GM21786 (cell line): ENCODE measurements around the gene RAB9B.
"Not testable (repeated sequence)": the region's sequence is repeated elsewhere in the genome, so short reads cannot be mapped to it uniquely, and the experiment has no call there.

Source experiments
- ATAC-seq: cut with Tn5 transposase; IDR thresholded peaks from one replicate; pipeline ENCODE4 v1.9.1; 2021; ENCODE audit not compliant: unreplicated experiment

RAB9B gene, protein sequence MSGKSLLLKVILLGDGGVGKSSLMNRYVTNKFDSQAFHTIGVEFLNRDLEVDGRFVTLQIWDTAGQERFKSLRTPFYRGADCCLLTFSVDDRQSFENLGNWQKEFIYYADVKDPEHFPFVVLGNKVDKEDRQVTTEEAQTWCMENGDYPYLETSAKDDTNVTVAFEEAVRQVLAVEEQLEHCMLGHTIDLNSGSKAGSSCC

GRCh38 chrX:103831803-103832544 is at the start of gene RAB9B:
Gene RAB9B (minus strand): TSS chrX:103832257. CDS start chrX:103825784, 6,473 bp downstream.
- ATAC-seq: peak; percentile 87

DNA sequence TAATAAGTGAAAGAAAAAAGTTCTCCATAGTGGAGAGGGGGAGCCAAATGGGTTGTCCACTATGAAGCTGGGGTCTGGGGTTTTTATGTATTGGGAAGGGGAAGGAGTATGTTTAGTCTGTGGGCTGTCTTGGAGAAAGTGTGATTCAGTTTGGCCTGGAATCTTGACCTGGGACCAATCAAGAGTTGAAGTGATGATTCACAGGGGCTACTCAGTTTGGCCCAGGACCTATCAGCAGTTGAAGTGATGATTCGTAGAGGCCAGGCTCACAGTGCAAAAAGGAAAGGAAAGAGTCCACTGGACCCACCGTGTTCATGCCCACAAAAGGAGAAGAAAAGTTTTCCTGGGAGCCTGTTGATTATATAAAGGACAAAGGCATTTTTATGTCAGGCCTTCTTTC is 47.3 kb upstream of the RAB9B start:
- no peak for ATAC-seq

GRCh38 chrX:103878466-103879122 is 46.5 kb upstream of the RAB9B start:
- no peak for ATAC-seq

- no peak for ATAC-seq
Observed at GRCh38 chrX:103877571-103877970, 45.5 kb upstream of the RAB9B start.

GRCh38 chrX:103864886-103865534 is 33.0 kb upstream of the RAB9B start:
- no peak for ATAC-seq

DNA sequence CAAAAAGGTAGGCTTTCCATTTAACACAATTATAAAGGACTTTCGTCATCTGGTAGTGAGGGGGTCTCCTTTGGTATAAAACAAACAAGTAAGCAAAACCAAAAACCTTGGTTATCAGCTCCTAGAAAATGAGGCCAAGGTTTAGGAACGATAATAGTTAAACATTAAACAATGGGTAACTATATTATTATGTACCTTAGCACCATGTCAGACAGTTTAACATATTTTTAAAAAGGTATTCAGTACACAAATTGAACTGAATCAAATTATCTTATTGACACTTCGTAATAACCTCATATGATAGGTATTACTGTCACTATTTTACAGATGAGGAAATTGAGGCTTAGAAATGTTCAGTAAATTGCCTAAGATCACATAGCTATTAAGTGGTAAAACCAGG is 32.1 kb upstream of the RAB9B start:
- ATAC-seq: no peak

- no peak for ATAC-seq
Observed at GRCh38 chrX:103861200-103861599, 29.1 kb upstream of the RAB9B start.

DNA sequence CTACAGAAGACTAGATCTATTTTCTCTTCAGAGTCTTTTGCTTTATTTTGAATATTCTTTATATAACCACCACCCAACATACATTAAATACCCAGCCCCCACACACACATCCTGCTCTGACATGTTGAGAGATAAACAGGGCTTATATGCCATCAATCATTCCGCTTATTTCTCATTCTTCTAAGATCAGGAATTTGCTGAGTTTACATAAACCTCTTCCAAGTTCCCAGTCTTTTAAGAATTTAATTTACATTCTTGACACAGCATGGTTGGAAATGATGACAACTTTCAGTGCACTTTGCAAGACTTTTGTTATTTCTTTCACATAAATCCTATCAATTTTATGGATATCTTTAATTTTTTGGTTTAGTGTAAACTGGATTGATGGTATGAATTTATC is 17.5 kb upstream of the RAB9B start:
- ATAC-seq: no peak

GRCh38 chrX:103847174-103847870 is 15.3 kb upstream of the RAB9B start:
- ATAC-seq: no peak

DNA sequence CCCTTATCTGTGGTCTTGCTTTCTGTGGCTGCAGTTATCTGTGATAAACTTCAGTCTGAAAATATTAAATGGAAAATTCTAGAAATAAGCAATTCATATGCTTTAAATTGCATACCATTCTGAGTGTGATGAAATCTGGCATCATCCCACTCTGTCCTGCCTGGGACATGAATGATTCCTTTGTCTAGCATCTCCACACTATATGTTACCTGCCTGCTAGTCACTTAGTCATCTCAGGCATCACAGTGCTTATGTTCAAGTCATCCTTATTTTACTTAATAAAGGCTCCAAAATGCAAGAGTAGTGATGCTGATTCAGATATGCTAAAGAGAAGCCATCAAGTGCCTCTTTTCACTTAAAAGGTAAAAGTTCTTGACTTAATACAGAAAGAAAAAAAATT is 14.3 kb upstream of the RAB9B start:
- no peak for ATAC-seq

DNA sequence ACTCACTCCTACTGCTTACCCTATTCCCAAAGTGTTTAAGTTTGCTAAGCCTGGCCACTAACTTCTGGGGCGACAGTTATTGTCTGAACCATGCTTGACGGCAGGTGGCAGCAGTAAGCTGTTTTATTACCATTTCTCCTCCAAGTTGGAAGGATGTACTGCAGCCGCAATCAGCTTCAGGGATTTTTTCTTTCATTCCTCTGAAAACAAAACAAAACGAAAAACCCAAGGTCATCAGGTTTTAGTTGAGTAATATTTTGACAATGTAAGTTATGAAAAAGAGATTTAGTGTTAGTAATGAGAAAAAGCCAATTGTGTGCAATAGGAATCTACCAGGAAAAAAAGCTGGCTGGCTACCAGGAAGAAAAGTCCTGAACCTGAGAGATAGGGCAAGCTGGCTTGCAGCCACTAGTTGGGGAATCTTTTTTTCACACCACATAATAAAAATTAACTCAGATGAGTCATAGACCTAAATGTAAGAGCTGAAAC is 13.2 kb upstream of the RAB9B start:
- peak; percentile 92 for ATAC-seq

DNA sequence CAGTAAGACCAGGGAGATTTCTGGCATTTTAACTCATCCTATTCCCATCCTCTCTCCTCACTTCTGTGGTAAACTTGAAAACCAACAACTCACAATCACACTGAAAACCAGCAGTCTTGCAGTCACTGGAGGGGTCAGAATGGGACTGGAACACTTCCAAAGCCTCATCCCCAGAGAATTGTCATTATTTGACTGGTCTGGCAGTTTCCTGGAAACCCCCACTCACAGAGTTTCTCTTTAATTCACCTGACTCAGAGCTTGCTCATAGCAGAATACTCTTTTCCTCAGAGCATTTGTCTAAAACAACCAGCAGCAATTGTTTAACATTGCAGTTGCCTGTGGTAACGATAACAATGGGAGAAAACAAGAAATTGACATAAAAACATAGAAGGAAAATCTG is 7.3 kb upstream of the RAB9B start:
- no peak for ATAC-seq

GRCh38 chrX:103831342-103831802 is 685 bp downstream of the RAB9B start:
- no peak for ATAC-seq

GRCh38 chrX:103830848-103831247 is 1.2 kb downstream of the RAB9B start:
- ATAC-seq: no peak

- ATAC-seq: no peak
Observed at GRCh38 chrX:103828529-103828928, 3.5 kb downstream of the RAB9B start.

DNA sequence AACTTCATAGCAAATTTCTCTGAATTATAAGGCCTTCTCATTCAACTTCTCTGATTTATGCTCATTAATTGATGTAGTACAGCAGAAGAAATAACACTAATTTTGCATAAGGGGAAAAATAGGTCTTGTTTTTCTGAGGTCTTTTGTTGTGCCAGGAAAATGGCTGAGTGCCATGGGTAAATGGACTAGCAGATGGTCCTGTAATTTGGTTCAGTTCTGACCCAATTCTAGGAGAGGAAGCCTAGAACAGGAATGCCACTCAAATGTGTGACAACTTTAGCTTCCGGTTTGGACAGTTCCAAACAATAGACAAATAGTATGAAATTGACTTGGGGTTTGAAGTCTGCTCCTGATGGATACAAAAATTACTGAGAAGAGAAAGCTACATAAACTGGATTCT is 6.2 kb downstream of the RAB9B start:
- ATAC-seq: no peak

GRCh38 chrX:103823591-103823990 is 8.5 kb downstream of the RAB9B start:
- ATAC-seq: no peak

DNA sequence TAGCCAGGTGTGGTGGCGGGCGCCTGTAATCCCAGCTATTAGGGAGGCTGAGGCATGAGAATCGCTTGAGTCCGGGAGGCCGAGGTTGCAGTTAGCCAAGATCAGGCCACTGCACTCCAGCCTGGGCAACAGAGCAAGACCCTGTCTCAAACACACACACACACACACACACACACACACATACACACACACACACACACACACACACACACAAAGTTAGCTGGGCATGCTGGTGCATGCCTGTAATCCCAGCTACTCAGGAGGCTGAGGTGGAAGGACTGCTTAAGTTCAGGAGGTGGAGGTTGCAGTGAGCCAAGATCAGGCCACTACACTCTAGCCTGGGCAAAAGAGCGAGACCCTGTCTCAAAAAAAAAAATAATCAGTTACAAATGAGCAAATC is 11.3 kb downstream of the RAB9B start:
- ATAC-seq: not testable (repeated sequence)

GRCh38 chrX:103818842-103819619 is 13.0 kb downstream of the RAB9B start:
- no peak for ATAC-seq

- ATAC-seq: peak; percentile 70
Observed at GRCh38 chrX:103817502-103817901, 14.6 kb downstream of the RAB9B start.
